HL-60 (cell line): ENCODE results near the gene COPB1.
A peak's percentile ranks its signal among the peaks of the same experiment; 100 is the strongest.

ENCODE experiments used
- GABPA ChIP-seq: IDR thresholded peaks from 2 replicates; pipeline ENCODE4 v1.6.1; 2012; ENCODE audit warnings: low read depth
- POLR2AphosphoS5 ChIP-seq: IDR thresholded peaks from 2 replicates; pipeline ENCODE4 v1.6.1; 2012; ENCODE audit warnings: low read depth
- TF ChIP-seq, protein P1 (sequence below): IDR thresholded peaks from one replicate; pipeline ENCODE4 v1.5.1; 2011; ENCODE audit warnings: low read length, control low read depth, inconsistent platforms; ENCODE audit not compliant: insufficient read depth

DNA sequence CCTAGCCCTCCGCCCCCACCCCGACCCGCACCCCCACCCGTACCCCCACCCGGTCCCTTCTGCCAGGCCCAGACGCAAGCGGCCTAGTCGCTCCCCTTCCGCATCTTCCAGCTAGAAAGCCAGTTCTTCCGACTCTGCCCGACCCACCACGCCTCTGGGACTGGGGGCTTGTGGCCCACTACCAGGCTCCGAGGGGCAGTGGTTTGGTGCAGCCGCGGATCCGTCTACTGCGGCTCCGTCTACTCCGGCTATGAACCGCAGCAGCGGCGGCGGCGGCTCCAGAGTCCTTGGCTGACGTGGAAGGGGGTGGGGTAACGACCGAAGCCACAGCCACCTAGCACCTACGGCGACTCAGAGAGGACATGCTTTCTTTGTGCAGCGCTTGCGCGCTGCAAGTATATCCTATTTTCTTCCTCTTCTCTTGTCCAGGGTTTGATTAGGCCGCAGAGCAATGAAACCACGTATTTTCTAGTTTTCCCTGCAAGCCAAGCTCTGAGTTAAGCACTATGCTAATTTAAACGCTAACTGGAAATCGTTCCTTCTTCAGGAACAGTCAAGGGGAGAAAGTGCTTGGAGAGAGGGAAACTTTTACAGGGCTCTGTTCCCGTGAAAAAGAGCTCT is at the start of gene COPB1:
- TF ChIP-seq, protein P1, sequence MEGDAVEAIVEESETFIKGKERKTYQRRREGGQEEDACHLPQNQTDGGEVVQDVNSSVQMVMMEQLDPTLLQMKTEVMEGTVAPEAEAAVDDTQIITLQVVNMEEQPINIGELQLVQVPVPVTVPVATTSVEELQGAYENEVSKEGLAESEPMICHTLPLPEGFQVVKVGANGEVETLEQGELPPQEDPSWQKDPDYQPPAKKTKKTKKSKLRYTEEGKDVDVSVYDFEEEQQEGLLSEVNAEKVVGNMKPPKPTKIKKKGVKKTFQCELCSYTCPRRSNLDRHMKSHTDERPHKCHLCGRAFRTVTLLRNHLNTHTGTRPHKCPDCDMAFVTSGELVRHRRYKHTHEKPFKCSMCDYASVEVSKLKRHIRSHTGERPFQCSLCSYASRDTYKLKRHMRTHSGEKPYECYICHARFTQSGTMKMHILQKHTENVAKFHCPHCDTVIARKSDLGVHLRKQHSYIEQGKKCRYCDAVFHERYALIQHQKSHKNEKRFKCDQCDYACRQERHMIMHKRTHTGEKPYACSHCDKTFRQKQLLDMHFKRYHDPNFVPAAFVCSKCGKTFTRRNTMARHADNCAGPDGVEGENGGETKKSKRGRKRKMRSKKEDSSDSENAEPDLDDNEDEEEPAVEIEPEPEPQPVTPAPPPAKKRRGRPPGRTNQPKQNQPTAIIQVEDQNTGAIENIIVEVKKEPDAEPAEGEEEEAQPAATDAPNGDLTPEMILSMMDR = no peak
- peak; percentile 93 for TF ChIP-seq POLR2AphosphoS5
- TF ChIP-seq GABPA = no peak
